Activated CD4-positive, alpha-beta memory T cell treated with anti-CD3 and anti-CD28 coated beads for 36 hours (primary cell): ENCODE measurements around the gene ZNF521. TPM values are rescaled to one million over a fixed set of nuclear protein-coding genes. Genes with fewer than 3 reads are reported as not detected.

Experiments used
- CTCF ChIA-PET: fragments of 350-600 bp; sonication (Branson Sonifier 250); formaldehyde crosslinking; loops from one replicate; lab custom pipeline; 2021; ENCODE audit warnings: antibody characterized with exemption, inconsistent platforms; lab: Charles Lee
- POLR2A ChIA-PET: fragments of 350-600 bp; sonication (Branson Sonifier 250); formaldehyde crosslinking; loops from one replicate; lab custom pipeline; 2021; ENCODE audit warnings: antibody characterized with exemption; lab: Charles Lee
- DNase-seq: peaks from one replicate; pipeline ENCODE4 v3.0.0-alpha.2; 2020
- H3K27ac Mint-ChIP-seq: one replicate; pipeline ENCODE4 v1.8.0; 2021; ENCODE audit warnings: mixed read lengths
- H3K27me3 Mint-ChIP-seq: one replicate; pipeline ENCODE4 v1.8.0; 2021; ENCODE audit warnings: mixed read lengths
- H3K36me3 Mint-ChIP-seq: one replicate; pipeline ENCODE4 v1.8.0; 2021; ENCODE audit warnings: mixed read lengths
- H3K4me1 Mint-ChIP-seq: one replicate; pipeline ENCODE4 v1.8.0; 2021; ENCODE audit warnings: low read depth, mixed read lengths
- H3K4me3 Mint-ChIP-seq: one replicate; pipeline ENCODE4 v1.8.0; 2021; ENCODE audit warnings: mild to moderate bottlenecking, mixed read lengths
- H3K9me3 Mint-ChIP-seq: one replicate; pipeline ENCODE4 v1.8.0; 2021; ENCODE audit warnings: mixed read lengths
- intact Hi-C: fragments of 100-400 bp; cut with micrococcal nuclease; formaldehyde crosslinking; loops from one replicate; pipeline ENCODE4 v1.15.1; 2023
- total RNA-seq, 2 experiments: library from RNA; stranded (reverse); gene quantifications; one replicate each; pipeline ENCODE4 v1.2.3, GENCODE V29; 2021

The ZNF521 gene
- total RNA-seq, 2 experiments from 2014 or later, result not detected

DNA sequence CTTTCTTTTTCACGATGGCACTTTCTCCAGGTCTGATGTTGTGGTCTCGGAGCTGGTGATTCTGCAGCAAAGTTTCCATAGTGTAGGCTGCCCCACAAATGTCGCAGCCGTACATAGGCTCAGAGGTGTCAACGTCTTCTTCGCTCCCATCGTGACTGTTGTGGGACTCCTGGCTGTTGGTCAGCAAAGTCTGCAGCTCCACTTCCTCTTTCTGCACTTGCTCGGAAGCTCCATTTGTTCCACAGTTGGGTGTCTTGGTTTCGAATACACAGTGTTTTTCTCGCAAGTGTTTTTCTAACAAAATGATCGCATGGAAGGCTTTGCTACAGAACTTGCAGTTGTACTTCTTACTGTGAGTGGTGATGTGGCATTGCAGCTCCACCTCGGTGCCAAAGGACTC lies 126.8 kb downstream of the ZNF521 start:
- no peaks in the 10 kb centered on the region for H3K9me3 Mint-ChIP-seq
- H3K4me3 Mint-ChIP-seq, result no peak overlapping the region
- intact Hi-C loops, result no loop called here
- no peaks in the 10 kb centered on the region for H3K27me3 Mint-ChIP-seq
- POLR2A ChIA-PET, result no interaction called here
- no peaks in the 10 kb centered on the region for H3K36me3 Mint-ChIP-seq
- H3K4me1 Mint-ChIP-seq, result no peaks in the 10 kb centered on the region
- CTCF ChIA-PET, result no interaction called here
- no peak for DNase-seq
- no peak overlapping the region for H3K27ac Mint-ChIP-seq

GRCh38 chr18:25223899-25224886 lies 127.8 kb downstream of the ZNF521 start:
- intact Hi-C loops, result no loop called here
- no peaks in the 10 kb centered on the region for H3K36me3 Mint-ChIP-seq
- ChIA-PET POLR2A (no interaction called here), CTCF (no interaction called here)
- H3K9me3 Mint-ChIP-seq, result no peaks in the 10 kb centered on the region
- H3K4me1 Mint-ChIP-seq, result no peaks in the 10 kb centered on the region
- H3K27ac Mint-ChIP-seq, result no peak overlapping the region
- H3K27me3 Mint-ChIP-seq, result no peaks in the 10 kb centered on the region
- H3K4me3 Mint-ChIP-seq, result no peak overlapping the region
- no peak for DNase-seq

- no peak for DNase-seq
- intact Hi-C loops, result no loop called here
- POLR2A ChIA-PET, result no interaction called here
- Mint-ChIP-seq H3K27ac (no peak overlapping the region), H3K36me3 (no peaks in the 10 kb centered on the region), H3K9me3 (no peaks in the 10 kb centered on the region), H3K4me3 (no peak overlapping the region), H3K4me1 (no peaks in the 10 kb centered on the region), H3K27me3 (no peaks in the 10 kb centered on the region)
- CTCF ChIA-PET, result no interaction called here
Measured at GRCh38 chr18:25223211-25223610, 128.8 kb downstream of the ZNF521 start.

DNA sequence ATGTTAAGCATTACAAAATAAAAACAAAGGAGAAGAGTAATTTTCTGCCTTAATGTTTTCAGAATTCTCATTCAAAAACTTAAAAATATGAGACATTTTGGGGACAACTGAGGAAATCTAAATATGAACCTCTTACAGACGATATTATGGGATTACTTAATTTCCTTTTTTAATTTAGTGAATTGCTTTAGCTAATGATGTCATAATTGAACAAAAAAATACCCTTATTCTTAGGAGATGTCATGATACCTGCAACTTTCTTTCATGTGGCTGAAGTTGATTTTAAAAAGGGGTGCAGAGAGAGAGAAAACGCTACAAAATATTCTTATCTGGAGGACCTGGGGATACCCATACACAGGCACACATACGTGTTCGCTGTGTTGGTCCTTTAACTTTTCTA lies 129.3 kb downstream of the ZNF521 start:
- Mint-ChIP-seq H3K27ac (no peak overlapping the region), H3K36me3 (no peaks in the 10 kb centered on the region), H3K9me3 (no peaks in the 10 kb centered on the region), H3K27me3 (no peaks in the 10 kb centered on the region), H3K4me3 (no peak overlapping the region), H3K4me1 (no peaks in the 10 kb centered on the region)
- POLR2A ChIA-PET, result no interaction called here
- DNase-seq, result no peak
- intact Hi-C loops, result no loop called here
- CTCF ChIA-PET, result no interaction called here

GRCh38 chr18:25210622-25211021 lies 141.3 kb downstream of the ZNF521 start:
- no peaks in the 10 kb centered on the region for H3K36me3 Mint-ChIP-seq
- no peak overlapping the region for H3K27ac Mint-ChIP-seq
- CTCF ChIA-PET, result no interaction called here
- no peaks in the 10 kb centered on the region for H3K27me3 Mint-ChIP-seq
- intact Hi-C loops, result no loop called here
- H3K4me1 Mint-ChIP-seq, result no peaks in the 10 kb centered on the region
- DNase-seq, result no peak
- POLR2A ChIA-PET, result no interaction called here
- H3K9me3 Mint-ChIP-seq, result no peaks in the 10 kb centered on the region
- H3K4me3 Mint-ChIP-seq, result no peak overlapping the region

GRCh38 chr18:25192065-25192464 lies 159.9 kb downstream of the ZNF521 start:
- POLR2A ChIA-PET, result no interaction called here
- Mint-ChIP-seq H3K9me3 (no peaks in the 10 kb centered on the region), H3K27ac (no peak overlapping the region), H3K4me3 (no peak overlapping the region), H3K27me3 (no peaks in the 10 kb centered on the region), H3K36me3 (no peaks in the 10 kb centered on the region), H3K4me1 (no peaks in the 10 kb centered on the region)
- no peak for DNase-seq
- CTCF ChIA-PET, result no interaction called here
- intact Hi-C loops, result no loop called here

GRCh38 chr18:25190472-25190871 lies 161.5 kb downstream of the ZNF521 start:
- H3K27me3 Mint-ChIP-seq, result peaks cover 1% of the 10 kb centered on the region
- no peaks in the 10 kb centered on the region for H3K9me3 Mint-ChIP-seq
- ChIA-PET CTCF (no interaction called here), POLR2A (no interaction called here)
- H3K27ac Mint-ChIP-seq, result no peak overlapping the region
- DNase-seq, result no peak
- H3K4me3 Mint-ChIP-seq, result no peak overlapping the region
- intact Hi-C loops, result no loop called here
- no peaks in the 10 kb centered on the region for H3K4me1 Mint-ChIP-seq
- H3K36me3 Mint-ChIP-seq, result no peaks in the 10 kb centered on the region

GRCh38 chr18:25189391-25190185 lies 162.4 kb downstream of the ZNF521 start:
- Mint-ChIP-seq H3K4me1 (no peaks in the 10 kb centered on the region), H3K4me3 (no peak overlapping the region), H3K9me3 (no peaks in the 10 kb centered on the region), H3K27ac (no peak overlapping the region), H3K36me3 (no peaks in the 10 kb centered on the region), H3K27me3 (peaks cover 1% of the 10 kb centered on the region)
- ChIA-PET POLR2A (no interaction called here), CTCF (no interaction called here)
- DNase-seq, result no peak
- intact Hi-C loops, result no loop called here

DNA sequence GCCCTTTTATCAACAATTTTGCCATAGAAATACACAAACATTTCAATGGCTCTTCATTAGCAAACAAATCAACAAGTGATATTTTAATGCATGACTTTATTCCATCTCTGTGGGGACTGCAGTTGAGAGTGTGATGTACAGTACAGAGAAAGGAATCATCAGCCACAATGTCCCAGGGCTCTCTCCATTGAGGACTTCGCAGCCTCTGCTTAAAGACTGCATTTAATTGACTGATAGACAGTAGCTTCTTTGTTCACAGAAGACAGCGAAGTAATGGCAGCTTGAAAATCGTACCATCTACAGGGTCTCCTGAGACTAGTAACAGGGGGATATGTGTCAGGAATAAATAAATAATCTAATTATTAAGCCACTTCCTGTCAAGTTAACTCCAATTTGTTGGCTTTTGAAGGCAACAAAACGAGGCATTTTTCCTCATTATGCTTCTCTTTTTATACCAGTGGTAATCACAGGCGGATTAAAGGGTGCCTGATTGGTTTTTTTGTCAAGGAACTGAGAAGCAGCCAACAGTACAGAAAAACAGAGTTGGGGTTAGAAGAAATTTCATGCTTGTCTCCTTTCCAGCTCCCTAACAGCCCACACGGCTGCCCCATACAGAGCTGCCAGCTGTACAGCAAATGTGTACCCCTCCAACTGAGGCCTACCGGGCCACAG lies 164.3 kb downstream of the ZNF521 start:
- H3K36me3 Mint-ChIP-seq, result no peaks in the 10 kb centered on the region
- DNase-seq, result no peak
- no peaks in the 10 kb centered on the region for H3K4me1 Mint-ChIP-seq
- H3K27ac Mint-ChIP-seq, result no peak overlapping the region
- intact Hi-C loops, result no loop called here
- peaks cover 1% of the 10 kb centered on the region for H3K27me3 Mint-ChIP-seq
- no peak overlapping the region for H3K4me3 Mint-ChIP-seq
- H3K9me3 Mint-ChIP-seq, result no peaks in the 10 kb centered on the region
- CTCF ChIA-PET, result no interaction called here
- POLR2A ChIA-PET, result no interaction called here

DNA sequence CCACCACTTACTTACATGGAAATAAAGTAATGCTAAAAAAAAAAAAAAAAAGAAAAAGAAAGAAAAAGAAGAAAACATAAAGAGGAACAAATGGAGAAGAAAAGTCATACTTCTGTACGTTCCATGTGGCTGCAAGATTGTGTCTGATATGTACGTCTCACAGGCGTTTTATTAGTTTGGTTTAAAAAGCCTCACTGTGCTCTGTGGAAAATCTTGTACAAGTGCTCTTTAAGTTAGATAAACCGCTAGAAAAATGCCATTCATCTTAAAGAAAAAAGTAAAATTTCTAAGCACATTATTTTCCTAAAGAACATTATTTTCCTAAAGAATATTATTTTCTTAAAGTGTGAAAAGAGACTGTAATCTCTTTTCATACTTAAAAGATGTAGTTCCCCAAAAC lies 165.1 kb downstream of the ZNF521 start:
- H3K4me1 Mint-ChIP-seq, result no peaks in the 10 kb centered on the region
- CTCF ChIA-PET, result no interaction called here
- H3K27me3 Mint-ChIP-seq, result peaks cover 1% of the 10 kb centered on the region
- H3K36me3 Mint-ChIP-seq, result no peaks in the 10 kb centered on the region
- POLR2A ChIA-PET, result no interaction called here
- H3K27ac Mint-ChIP-seq, result no peak overlapping the region
- intact Hi-C loops, result no loop called here
- no peak overlapping the region for H3K4me3 Mint-ChIP-seq
- H3K9me3 Mint-ChIP-seq, result no peaks in the 10 kb centered on the region
- no peak for DNase-seq

DNA sequence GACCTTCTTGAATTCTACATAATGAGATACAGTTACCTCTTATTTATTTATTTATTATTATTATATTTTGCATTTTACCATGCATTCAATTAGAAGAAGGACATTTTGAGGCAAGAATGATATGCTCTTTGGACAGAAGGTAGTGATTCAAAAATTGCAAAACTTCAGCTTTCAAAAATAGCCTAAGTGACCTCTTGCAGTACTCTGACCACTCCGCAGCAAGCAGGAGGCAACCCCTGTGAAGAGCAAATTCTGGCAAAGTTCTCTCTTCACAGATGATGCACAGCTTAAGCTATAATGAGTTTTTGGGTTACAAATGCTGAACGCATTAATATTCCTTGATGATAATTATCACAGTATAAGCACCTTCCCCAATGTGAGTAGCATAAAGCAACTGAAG lies 170.0 kb downstream of the ZNF521 start:
- H3K36me3 Mint-ChIP-seq, result no peaks in the 10 kb centered on the region
- H3K4me1 Mint-ChIP-seq, result no peaks in the 10 kb centered on the region
- no peak for DNase-seq
- no peaks in the 10 kb centered on the region for H3K9me3 Mint-ChIP-seq
- ChIA-PET CTCF (no interaction called here), POLR2A (no interaction called here)
- H3K4me3 Mint-ChIP-seq, result no peak overlapping the region
- H3K27ac Mint-ChIP-seq, result no peak overlapping the region
- H3K27me3 Mint-ChIP-seq, result peaks cover 1% of the 10 kb centered on the region
- intact Hi-C loops, result no loop called here

DNA sequence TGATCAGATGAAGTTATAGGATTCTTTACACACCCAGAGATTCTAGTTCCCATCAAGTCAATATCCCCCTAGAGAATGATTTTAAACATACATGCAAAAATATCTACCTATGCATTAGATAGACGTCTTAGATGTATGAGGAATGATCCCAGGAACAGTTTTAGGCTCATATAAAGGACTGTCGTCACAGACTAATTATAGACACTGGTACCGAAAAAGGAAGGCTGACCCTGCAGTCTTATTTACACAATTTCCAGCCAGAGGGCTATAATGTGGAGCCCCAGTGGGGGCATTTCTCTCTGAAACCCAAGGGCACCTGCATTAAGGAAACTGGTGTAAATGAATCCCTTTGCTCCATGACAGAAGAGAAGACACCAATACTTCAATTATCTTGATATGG lies 170.4 kb downstream of the ZNF521 start:
- no peak overlapping the region for H3K4me3 Mint-ChIP-seq

More for the DNA sequence above, 170.4 kb downstream of the ZNF521 start:
- Mint-ChIP-seq H3K36me3 (no peaks in the 10 kb centered on the region), H3K9me3 (no peaks in the 10 kb centered on the region), H3K27me3 (peaks cover 1% of the 10 kb centered on the region), H3K27ac (no peak overlapping the region), H3K4me1 (no peaks in the 10 kb centered on the region)
- ChIA-PET CTCF (no interaction called here), POLR2A (no interaction called here)
- DNase-seq, result no peak
- intact Hi-C loops, result no loop called here
